B cell (primary cell): ENCODE measurements around the gene IL17REL.

ENCODE experiments used
- EZH2 ChIP-seq: IDR thresholded peaks from 2 replicates; pipeline ENCODE4 v1.6.1; 2012; ENCODE audit warnings: borderline replicate concordance, low read depth, mild to moderate bottlenecking, moderate library complexity, low read length; ENCODE audit not compliant: insufficient read depth, poor library complexity, severe bottlenecking
- TF ChIP-seq, protein P1 (sequence below): fragments of 200-600 bp; IDR thresholded peaks from one replicate; pipeline ENCODE4 v1.8.0; 2022; ENCODE audit warnings: antibody characterized with exemption, mild to moderate bottlenecking

DNA sequence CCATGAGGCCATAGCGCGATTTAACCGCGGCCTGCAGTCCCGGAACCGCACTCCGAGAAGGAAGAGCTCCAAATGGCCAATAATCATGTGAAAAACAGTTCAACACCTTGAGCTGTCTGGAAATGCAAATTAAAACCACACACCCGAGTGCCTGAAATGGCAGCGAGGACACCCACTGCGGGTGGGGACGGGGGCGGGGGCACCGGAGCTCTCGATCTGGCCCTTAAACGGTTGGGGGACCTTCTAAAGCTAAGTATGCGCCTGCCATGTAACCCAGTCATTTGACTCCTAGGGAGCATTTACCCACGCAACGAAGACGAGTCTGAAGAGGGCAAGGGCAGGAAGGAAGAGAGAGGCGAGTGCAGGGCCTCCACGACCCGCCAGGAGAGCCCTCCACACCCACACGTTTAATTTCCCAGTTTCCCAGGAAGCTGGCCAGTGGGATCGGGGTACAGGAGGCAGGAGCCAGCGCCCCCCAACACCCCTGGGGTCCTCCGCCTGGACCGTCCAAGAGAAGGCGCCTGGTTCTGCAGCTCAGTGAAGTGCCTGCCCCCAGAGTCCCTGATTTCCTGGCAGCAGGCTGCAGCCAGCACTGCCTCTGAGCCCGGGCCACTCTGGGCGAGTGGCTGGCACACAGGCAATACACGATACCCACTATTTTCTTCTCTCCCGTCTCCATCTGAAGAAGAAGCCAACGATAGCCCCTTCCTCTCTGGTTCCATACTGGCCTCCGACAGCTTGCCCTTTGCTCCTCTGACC is 43.8 kb upstream of the IL17REL start:
- TF ChIP-seq, protein P1, sequence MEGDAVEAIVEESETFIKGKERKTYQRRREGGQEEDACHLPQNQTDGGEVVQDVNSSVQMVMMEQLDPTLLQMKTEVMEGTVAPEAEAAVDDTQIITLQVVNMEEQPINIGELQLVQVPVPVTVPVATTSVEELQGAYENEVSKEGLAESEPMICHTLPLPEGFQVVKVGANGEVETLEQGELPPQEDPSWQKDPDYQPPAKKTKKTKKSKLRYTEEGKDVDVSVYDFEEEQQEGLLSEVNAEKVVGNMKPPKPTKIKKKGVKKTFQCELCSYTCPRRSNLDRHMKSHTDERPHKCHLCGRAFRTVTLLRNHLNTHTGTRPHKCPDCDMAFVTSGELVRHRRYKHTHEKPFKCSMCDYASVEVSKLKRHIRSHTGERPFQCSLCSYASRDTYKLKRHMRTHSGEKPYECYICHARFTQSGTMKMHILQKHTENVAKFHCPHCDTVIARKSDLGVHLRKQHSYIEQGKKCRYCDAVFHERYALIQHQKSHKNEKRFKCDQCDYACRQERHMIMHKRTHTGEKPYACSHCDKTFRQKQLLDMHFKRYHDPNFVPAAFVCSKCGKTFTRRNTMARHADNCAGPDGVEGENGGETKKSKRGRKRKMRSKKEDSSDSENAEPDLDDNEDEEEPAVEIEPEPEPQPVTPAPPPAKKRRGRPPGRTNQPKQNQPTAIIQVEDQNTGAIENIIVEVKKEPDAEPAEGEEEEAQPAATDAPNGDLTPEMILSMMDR, result no peak
- no peak for TF ChIP-seq EZH2
